ENCODE measurements around the gene DLG2. TPM values are rescaled to one million over a fixed set of nuclear protein-coding genes. Genes with fewer than 3 reads are reported as not detected.

DLG2 gene
- total and polyA plus RNA-seq, 11 donors: 2.4 to 13.9 (median 7.1) TPM

DNA sequence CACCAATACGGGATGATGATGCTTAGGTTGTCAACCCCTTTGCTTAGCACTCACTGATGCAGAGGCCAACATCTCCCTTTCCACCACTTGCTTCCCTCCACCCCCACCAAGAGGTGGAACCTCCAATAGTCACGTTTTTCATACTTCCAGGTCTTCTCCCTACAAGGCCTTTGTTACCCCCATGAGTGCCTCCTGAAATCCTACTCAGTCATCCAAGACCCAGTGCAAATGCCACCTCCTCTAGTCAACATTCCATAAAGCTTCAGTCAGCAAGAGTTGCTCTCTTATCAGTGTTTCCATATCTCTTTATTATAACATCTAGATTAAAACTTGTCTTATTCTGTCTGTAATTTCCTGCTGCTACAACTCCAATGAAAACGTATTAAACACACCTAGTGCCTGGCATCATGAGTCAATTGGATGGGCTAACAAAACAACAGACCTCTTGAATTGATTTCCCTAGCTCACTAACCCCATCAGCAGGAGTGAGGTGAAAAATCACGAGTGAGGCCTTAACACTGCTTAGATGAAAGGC lies 1970.3 kb downstream of the DLG2 start:
- intact Hi-C loops (cut with DNase I): no loop called here
- no peak for DNase-seq
- 64 to 69% (median 67%) methylated on average over 4 of the region's 4 CpGs for WGBS, 4 donors

DNA sequence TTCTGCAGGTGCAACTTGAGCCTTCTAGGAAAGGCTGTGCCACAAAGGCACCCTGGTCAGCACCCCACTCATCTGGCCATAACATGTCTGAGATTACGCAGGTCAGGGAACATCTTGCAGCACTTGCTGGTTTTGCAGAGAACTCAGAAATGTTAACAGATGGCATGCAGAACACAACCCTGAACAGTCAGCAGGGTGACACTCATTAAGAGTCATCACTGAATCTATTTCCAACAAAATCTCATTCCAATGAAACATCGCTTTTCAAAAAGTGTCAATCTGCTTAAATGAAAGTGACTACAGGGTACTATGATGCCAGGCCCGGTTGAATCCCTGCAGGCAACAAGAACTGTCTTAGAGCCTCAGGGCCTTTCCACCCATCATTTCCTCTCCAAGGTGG lies 1971.2 kb downstream of the DLG2 start:
- DNase-seq (no peak), ATAC-seq (no peak)
- no peak for TF ChIP-seq POLR2A (IDR thresholded peaks at IDR 0.05)
- TF ChIP-seq, protein P1, sequence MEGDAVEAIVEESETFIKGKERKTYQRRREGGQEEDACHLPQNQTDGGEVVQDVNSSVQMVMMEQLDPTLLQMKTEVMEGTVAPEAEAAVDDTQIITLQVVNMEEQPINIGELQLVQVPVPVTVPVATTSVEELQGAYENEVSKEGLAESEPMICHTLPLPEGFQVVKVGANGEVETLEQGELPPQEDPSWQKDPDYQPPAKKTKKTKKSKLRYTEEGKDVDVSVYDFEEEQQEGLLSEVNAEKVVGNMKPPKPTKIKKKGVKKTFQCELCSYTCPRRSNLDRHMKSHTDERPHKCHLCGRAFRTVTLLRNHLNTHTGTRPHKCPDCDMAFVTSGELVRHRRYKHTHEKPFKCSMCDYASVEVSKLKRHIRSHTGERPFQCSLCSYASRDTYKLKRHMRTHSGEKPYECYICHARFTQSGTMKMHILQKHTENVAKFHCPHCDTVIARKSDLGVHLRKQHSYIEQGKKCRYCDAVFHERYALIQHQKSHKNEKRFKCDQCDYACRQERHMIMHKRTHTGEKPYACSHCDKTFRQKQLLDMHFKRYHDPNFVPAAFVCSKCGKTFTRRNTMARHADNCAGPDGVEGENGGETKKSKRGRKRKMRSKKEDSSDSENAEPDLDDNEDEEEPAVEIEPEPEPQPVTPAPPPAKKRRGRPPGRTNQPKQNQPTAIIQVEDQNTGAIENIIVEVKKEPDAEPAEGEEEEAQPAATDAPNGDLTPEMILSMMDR (IDR thresholded peaks at IDR 0.05): no peak
- Histone ChIP-seq H3K36me3 (no peaks in the 10 kb centered on the region), H3K9me3 (no peaks in the 10 kb centered on the region), H3K4me3 (no peak overlapping the region), H3K27ac (no peak overlapping the region), H3K4me1 (no peaks in the 10 kb centered on the region), H3K27me3 (no peaks in the 10 kb centered on the region)
- intact Hi-C loops (cut with DNase I): no loop called here
- 88 to 100% (median 95%) methylated on average over 3 of the region's 3 CpGs for WGBS, 4 donors

More for the DNA sequence above, 1970.3 kb downstream of the DLG2 start:
- TF ChIP-seq, protein P1 (IDR thresholded peaks at IDR 0.05): no peak
- TF ChIP-seq POLR2A (IDR thresholded peaks at IDR 0.05): no peak
- H3K27ac ChIP-seq: no peak overlapping the region
- no peak for ATAC-seq
- no peak overlapping the region for H3K4me3 ChIP-seq
- H3K9me3 ChIP-seq: no peaks in the 10 kb centered on the region
- H3K36me3 ChIP-seq: no peaks in the 10 kb centered on the region
- H3K27me3 ChIP-seq: no peaks in the 10 kb centered on the region
- H3K4me1 ChIP-seq: no peaks in the 10 kb centered on the region

DNA sequence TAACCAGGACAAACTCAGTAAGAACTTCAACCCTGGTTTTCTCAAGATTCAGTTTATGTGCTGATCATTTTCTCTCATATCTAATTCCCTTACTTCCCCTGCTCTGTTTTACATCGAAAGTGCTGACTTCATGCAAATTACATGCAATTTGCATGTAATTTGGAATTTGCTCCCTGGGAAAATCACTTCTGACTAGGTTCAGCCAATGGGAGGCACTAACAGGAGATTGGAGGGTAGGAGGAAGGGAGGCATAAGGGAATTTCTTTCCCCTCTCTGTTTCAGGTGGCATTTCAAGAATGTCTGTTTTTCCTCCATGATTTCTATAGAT lies 1977.7 kb downstream of the DLG2 start:
- no peak for TF ChIP-seq POLR2A (IDR thresholded peaks at IDR 0.05)
- TF ChIP-seq, protein P1 (IDR thresholded peaks at IDR 0.05): no peak
- H3K27ac ChIP-seq: no peak overlapping the region
- H3K9me3 ChIP-seq: no peaks in the 10 kb centered on the region
- no peaks in the 10 kb centered on the region for H3K27me3 ChIP-seq
- WGBS, 4 donors: 63 to 91% (median 75%) methylated on average over 1 of the region's 1 CpG
- ATAC-seq (no peak), DNase-seq (no peak)
- H3K4me1 ChIP-seq: no peaks in the 10 kb centered on the region
- no peaks in the 10 kb centered on the region for H3K36me3 ChIP-seq
- intact Hi-C loops (cut with DNase I): loop anchor here in 1 of 10 donors (10.0 kb wide), 1 partner anchor 75 kb away; no protein-coding TSS in a partner anchor
- no peak overlapping the region for H3K4me3 ChIP-seq

DNA sequence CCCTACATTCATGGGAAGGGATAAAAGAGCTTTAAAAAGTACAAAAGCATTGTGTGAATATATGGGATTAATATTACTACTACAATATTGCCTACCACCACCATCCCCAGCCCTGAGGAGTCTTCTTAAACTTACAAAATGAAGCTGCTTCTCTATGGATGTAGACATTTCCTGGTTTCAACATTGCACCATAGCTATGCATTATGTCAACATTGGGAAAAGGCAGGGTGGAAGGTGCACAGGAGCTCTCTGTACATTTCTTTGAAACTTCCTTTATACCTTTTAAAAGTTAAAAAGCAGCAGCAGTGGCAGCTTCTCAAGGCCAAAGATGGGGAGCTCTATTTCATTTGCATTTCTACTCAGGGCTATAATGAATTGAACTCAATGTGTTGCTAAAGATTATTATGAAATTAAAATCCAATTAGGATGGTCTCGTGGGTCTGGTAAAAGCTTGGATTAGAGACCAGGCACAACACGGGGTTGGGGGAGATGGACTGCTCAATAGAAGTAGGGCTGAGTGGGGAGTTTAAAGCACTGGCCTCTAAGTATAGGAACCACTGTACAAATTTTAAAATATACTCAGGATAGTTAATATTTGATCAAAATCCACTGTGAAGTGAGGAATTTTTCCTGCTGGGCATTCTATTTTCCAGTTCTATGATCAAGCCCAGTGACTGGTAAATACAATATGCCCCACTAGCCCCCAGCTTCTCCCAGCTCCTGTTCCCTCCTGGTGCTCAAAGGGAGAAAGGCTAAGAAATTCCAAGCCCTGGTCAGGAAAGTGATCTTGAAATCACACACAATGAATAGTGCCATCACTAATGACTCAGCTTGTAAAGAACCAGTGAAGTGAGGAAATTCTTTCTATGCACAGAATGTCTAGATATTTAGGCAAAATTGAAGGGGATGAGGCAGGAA lies 1978.3 kb downstream of the DLG2 start:
- Histone ChIP-seq H3K4me3 (no peak overlapping the region), H3K27ac (no peak overlapping the region), H3K9me3 (no peaks in the 10 kb centered on the region), H3K27me3 (no peaks in the 10 kb centered on the region), H3K4me1 (no peaks in the 10 kb centered on the region), H3K36me3 (no peaks in the 10 kb centered on the region)
- no peak for ATAC-seq
- WGBS, 4 donors: 68 to 80% (median 77%) methylated on average over 2 of the region's 2 CpGs
- TF ChIP-seq, protein P1 (IDR thresholded peaks at IDR 0.05): no peak
- no peak for TF ChIP-seq POLR2A (IDR thresholded peaks at IDR 0.05)
- intact Hi-C loops (cut with DNase I): loop anchor here in 1 of 10 donors (10.0 kb wide), 1 partner anchor 76 kb away; no protein-coding TSS in a partner anchor
- no peak for DNase-seq
